Pancreas (tissue), 10 donors: ENCODE results near the gene GDI2. TPM values are rescaled to one million over a fixed set of nuclear protein-coding genes. Genes with fewer than 3 reads are reported as not detected.

ENCODE experiments used
- ATAC-seq, 4 donors: fragments of 200-7000 bp; cut with Tn5 transposase; one replicate each; pipeline versions ENCODE4 v1.8.0 to v1.9.1; 2020; ENCODE audit warnings: mild to moderate bottlenecking in 4 of 4, moderate library complexity in 4 of 4
- DNase-seq, 6 donors: peaks; one replicate each; pipeline ENCODE4 v3.0.0-alpha.2; 2020
- FAIRE-seq: peaks from 2 replicates; lab custom pipeline; 2012; peaks lifted over from hg19 to GRCh38; lab: Jason Lieb, UNC
- H3K27ac ChIP-seq, 4 donors: fragments of 200-600 bp; sonication (generic); 1 replicate in 3 of 4; 2 replicates in 1 of 4; pipeline versions ENCODE4 v1.5.0 to v1.8.0; 2020
- H3K27me3 ChIP-seq, 4 donors: fragments of 200-600 bp; one replicate each; pipeline ENCODE4 v1.8.0; 2021
- H3K36me3 ChIP-seq, 3 donors: fragments of 200-600 bp; sonication (generic) in 1 of 3; one replicate each; pipeline versions ENCODE4 v1.5.0 to v1.8.0; 2020 to 2021
- H3K4me1 ChIP-seq, 3 donors: fragments of 200-600 bp; one replicate each; pipeline ENCODE4 v1.8.0; 2021
- H3K4me3 ChIP-seq, 4 donors: fragments of 200-600 bp; sonication (generic) in 2 of 4; one replicate each; pipeline versions ENCODE4 v1.5.0 to v1.8.0; 2020 to 2021
- H3K9me3 ChIP-seq, 4 donors: fragments of 200-600 bp; one replicate each; pipeline ENCODE4 v1.8.0; 2021
- CTCF ChIP-seq, 4 donors: fragments of 200-600 bp; sonication (generic) in 3 of 4; IDR thresholded peaks; one replicate each; pipeline versions ENCODE4 v1.5.0 to v1.8.0; 2021; ENCODE audit warnings: antibody characterized with exemption in 4 of 4
- WGBS, 2 donors: extraction: QIAGEN DNeasy Blood & Tissue Kit; methylation state at CpG; one replicate each; pipeline ENCODE4 v1.1.7; 2013; 5-methylcytosine and 5-hydroxymethylcytosine counted together
- intact Hi-C, 3 donors: fragments of 100-400 bp; cut with DNase I; formaldehyde crosslinking; loops; one replicate each; pipeline versions ENCODE4 v1.11.1 to v1.14.2; 2022
- polyA plus RNA-seq, 2 donors: library from polyadenylated mRNA; stranded (reverse); fragments of 200-250 nt; gene quantifications; one replicate each; pipeline ENCODE4 v1.2.3, GENCODE V29; 2013
- total RNA-seq, 6 donors: library from RNA; stranded (reverse); fragmentation: NEBNext Ultra II Directional in 4 of 6; extraction: Animal tissue kit (Norgen Biotek cat#: 25700) in 4 of 6; gene quantifications; one replicate each; pipeline versions ENCODE4 v1.2.1 to v1.2.4, GENCODE V29; 2021 to 2023
- donor health status: healthy with polysubstance abuse.
- donor health status: DM: no; HTN: no; CAD: no; lungs with moderate emphysema.
- donor health status: DM: no; HTN: no; CAD: no.
- donor health status: control.
- donor health status: control.
- donor health status: Bipolar disorder and iron deficiency.
- donor health status: DM: yes; HTN: yes; CAD: no.
- donor health status: DM: no; HTN: no; CAD: no.
- donor health status: DM: no; HTN: no; CAD: no.
- donor health status: DM: yes; HTN: yes; CAD: no.

GDI2 gene
- total and polyA plus RNA-seq, 8 donors = 46.5 to 171 (median 129) TPM

GRCh38 chr10:5805711-5806110 lies 7.5 kb downstream of the GDI2 start:
- intact Hi-C loops = no loop called here
- DNase-seq (no peak), ATAC-seq (no peak)

GRCh38 chr10:5805260-5805659 lies 8.0 kb downstream of the GDI2 start:
- Histone ChIP-seq H3K27me3 (no peaks in the 10 kb centered on the region), H3K27ac (no peak overlapping the region), H3K36me3 (peaks cover 0 to 3% (median 0%) of the 10 kb centered on the region in 3 donors), H3K4me1 (peaks cover 10 to 33% (median 13%) of the 10 kb centered on the region in 3 donors), H3K9me3 (no peaks in the 10 kb centered on the region), H3K4me3 (no peak overlapping the region)
- DNase-seq (no peak), ATAC-seq (no peak), FAIRE-seq (no peak)
- intact Hi-C loops = no loop called here
- 92 to 94% methylated on average over 2 of the region's 2 CpGs for WGBS, 2 donors
- TF ChIP-seq CTCF (IDR thresholded peaks at IDR 0.05) = no peak

More at GRCh38 chr10:5805711-5806110, 7.5 kb downstream of the GDI2 start:
- H3K9me3 ChIP-seq = no peaks in the 10 kb centered on the region
- H3K4me1 ChIP-seq = peaks cover 15 to 38% (median 18%) of the 10 kb centered on the region in 3 donors
- H3K27ac ChIP-seq = no peak overlapping the region
- H3K4me3 ChIP-seq = no peak overlapping the region
- H3K27me3 ChIP-seq = no peaks in the 10 kb centered on the region
- FAIRE-seq = no peak
- H3K36me3 ChIP-seq = no peaks in the 10 kb centered on the region
- TF ChIP-seq CTCF (IDR thresholded peaks at IDR 0.05) = no peak
- 75% methylated on average over 4 of the region's 4 CpGs for WGBS, 2 donors

GRCh38 chr10:5804386-5804785 lies 8.8 kb downstream of the GDI2 start:
- TF ChIP-seq CTCF (IDR thresholded peaks at IDR 0.05) = no peak
- 83 to 84% methylated on average over 4 of the region's 4 CpGs for WGBS, 2 donors
- Histone ChIP-seq H3K27me3 (no peaks in the 10 kb centered on the region), H3K36me3 (peaks cover 2 to 10% (median 4%) of the 10 kb centered on the region in 3 donors), H3K27ac (no peak overlapping the region), H3K4me1 (peaks cover 3 to 26% (median 4%) of the 10 kb centered on the region in 3 donors), H3K9me3 (no peaks in the 10 kb centered on the region), H3K4me3 (no peak overlapping the region)
- ATAC-seq = no peak
- no peak for FAIRE-seq
- no peak for DNase-seq
- intact Hi-C loops = no loop called here

GRCh38 chr10:5800782-5801181 lies 12.5 kb downstream of the GDI2 start:
- no peak for TF ChIP-seq CTCF (IDR thresholded peaks at IDR 0.05)
- Histone ChIP-seq H3K4me1 (no peaks in the 10 kb centered on the region), H3K9me3 (no peaks in the 10 kb centered on the region), H3K36me3 (peaks cover 5 to 40% (median 16%) of the 10 kb centered on the region in 3 donors), H3K27ac (no peak overlapping the region), H3K27me3 (no peaks in the 10 kb centered on the region), H3K4me3 (no peak overlapping the region)
- FAIRE-seq (no peak), DNase-seq (no peak), ATAC-seq (no peak)
- 85 to 92% methylated on average over 3 of the region's 3 CpGs for WGBS, 2 donors
- intact Hi-C loops = no loop called here

GRCh38 chr10:5794236-5794635 lies 19.0 kb downstream of the GDI2 start:
- no peak for ATAC-seq
- Histone ChIP-seq H3K27me3 (no peaks in the 10 kb centered on the region), H3K4me1 (peaks cover 0 to 7% (median 3%) of the 10 kb centered on the region in 3 donors), H3K36me3 (peaks cover 2 to 73% (median 23%) of the 10 kb centered on the region in 3 donors), H3K27ac (no peak overlapping the region), H3K4me3 (no peak overlapping the region), H3K9me3 (no peaks in the 10 kb centered on the region)
- 95% methylated on average over 3 of the region's 3 CpGs for WGBS, 2 donors
- intact Hi-C loops = no loop called here
- FAIRE-seq = no peak
- DNase-seq = no peak
- no peak for TF ChIP-seq CTCF (IDR thresholded peaks at IDR 0.05)
